Measurements from ENCODE around the gene LHPP. TPM values are rescaled to one million over a fixed set of nuclear protein-coding genes. Genes with fewer than 3 reads are reported as not detected.
A peak's percentile ranks its signal among the peaks of the same experiment; 100 is the strongest.

The LHPP gene
- total and polyA plus RNA-seq, 2 experiments from 2014 or later, result 27.4 to 40.2 TPM

DNA sequence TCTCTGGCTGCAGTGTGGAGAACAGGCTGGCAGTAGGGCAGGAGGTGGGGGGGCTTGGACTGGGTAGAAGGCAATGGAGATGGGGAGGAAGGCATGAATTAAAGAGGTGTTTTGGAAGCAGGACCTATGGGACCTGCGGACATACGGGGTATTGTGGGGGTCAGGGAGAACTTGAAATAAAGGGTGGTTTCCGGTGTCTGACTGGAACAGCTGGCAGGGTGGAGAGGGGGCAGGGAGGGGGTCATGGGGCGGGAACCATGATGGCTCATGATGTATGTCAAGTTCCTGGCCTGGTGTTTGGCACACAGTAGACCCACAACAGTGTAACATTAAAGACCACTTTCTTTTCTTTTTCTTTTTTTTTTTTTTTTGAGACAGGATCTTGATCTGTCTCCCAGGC lies 5.5 kb downstream of the LHPP start:
- peaks cover 67% of the 10 kb centered on the region for H3K4me1 Mint-ChIP-seq
- Histone ChIP-seq H3K36me3 (ENCODE audit: insufficient read depth) (peaks cover 4% of the 10 kb centered on the region; the same call in 1 of the 2 replicates), H2AFZ (no peak overlapping the region), H3K4me3 (no peak overlapping the region), H3K79me2 (replicated peaks; ENCODE audit: insufficient read depth) (peaks cover 35% of the 10 kb centered on the region), H4K20me1 (replicated peaks; ENCODE audit: insufficient read depth) (no peaks in the 10 kb centered on the region), H3K9me2 (ENCODE audit: insufficient read depth) (no peaks in the 10 kb centered on the region), H3K4me2 (peak overlapping the region; percentile 67; the same call in 1 of the 2 replicates), H3K4me1 (ENCODE audit: insufficient read depth) (peaks cover 76% of the 10 kb centered on the region), H3K27ac (ENCODE audit: low read depth) (no peak overlapping the region), H3K27me3 (ENCODE audit: insufficient read depth) (no peaks in the 10 kb centered on the region), H3F3A (replicated peaks; ENCODE audit: low read depth) (peaks cover 24% of the 10 kb centered on the region)
- TF ChIP-seq NANOG (IDR thresholded peaks at IDR 0.05; ENCODE audit: borderline replicate concordance) (no peak), CREB1 (CRISPR knock-in tag; IDR thresholded peaks at IDR 0.05; ENCODE audit: low read depth) (no peak), ZNF331 (CRISPR knock-in tag; IDR thresholded peaks at IDR 0.05; ENCODE audit: low read depth) (no peak), ZNF114 (CRISPR knock-in tag; IDR thresholded peaks at IDR 0.05) (no peak), EZH2 (IDR thresholded peaks at IDR 0.05; ENCODE audit: low read depth, unreplicated experiment) (no peak), EZH2phosphoT487 (IDR thresholded peaks at IDR 0.05; ENCODE audit: unreplicated experiment) (no peak), POLR2AphosphoS5 (IDR thresholded peaks at IDR 0.05; ENCODE audit: low read depth) (no peak), STAT1 (IDR thresholded peaks at IDR 0.05; ENCODE audit: unreplicated experiment) (no peak), JUNB (IDR thresholded peaks at IDR 0.05; ENCODE audit: unreplicated experiment) (no peak)
- TF ChIP-seq, protein P1, sequence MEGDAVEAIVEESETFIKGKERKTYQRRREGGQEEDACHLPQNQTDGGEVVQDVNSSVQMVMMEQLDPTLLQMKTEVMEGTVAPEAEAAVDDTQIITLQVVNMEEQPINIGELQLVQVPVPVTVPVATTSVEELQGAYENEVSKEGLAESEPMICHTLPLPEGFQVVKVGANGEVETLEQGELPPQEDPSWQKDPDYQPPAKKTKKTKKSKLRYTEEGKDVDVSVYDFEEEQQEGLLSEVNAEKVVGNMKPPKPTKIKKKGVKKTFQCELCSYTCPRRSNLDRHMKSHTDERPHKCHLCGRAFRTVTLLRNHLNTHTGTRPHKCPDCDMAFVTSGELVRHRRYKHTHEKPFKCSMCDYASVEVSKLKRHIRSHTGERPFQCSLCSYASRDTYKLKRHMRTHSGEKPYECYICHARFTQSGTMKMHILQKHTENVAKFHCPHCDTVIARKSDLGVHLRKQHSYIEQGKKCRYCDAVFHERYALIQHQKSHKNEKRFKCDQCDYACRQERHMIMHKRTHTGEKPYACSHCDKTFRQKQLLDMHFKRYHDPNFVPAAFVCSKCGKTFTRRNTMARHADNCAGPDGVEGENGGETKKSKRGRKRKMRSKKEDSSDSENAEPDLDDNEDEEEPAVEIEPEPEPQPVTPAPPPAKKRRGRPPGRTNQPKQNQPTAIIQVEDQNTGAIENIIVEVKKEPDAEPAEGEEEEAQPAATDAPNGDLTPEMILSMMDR (conservative IDR thresholded peaks at IDR 0.05; ENCODE audit: low read depth in 2 of 2), result no peak
- TF ChIP-seq, protein P2, sequence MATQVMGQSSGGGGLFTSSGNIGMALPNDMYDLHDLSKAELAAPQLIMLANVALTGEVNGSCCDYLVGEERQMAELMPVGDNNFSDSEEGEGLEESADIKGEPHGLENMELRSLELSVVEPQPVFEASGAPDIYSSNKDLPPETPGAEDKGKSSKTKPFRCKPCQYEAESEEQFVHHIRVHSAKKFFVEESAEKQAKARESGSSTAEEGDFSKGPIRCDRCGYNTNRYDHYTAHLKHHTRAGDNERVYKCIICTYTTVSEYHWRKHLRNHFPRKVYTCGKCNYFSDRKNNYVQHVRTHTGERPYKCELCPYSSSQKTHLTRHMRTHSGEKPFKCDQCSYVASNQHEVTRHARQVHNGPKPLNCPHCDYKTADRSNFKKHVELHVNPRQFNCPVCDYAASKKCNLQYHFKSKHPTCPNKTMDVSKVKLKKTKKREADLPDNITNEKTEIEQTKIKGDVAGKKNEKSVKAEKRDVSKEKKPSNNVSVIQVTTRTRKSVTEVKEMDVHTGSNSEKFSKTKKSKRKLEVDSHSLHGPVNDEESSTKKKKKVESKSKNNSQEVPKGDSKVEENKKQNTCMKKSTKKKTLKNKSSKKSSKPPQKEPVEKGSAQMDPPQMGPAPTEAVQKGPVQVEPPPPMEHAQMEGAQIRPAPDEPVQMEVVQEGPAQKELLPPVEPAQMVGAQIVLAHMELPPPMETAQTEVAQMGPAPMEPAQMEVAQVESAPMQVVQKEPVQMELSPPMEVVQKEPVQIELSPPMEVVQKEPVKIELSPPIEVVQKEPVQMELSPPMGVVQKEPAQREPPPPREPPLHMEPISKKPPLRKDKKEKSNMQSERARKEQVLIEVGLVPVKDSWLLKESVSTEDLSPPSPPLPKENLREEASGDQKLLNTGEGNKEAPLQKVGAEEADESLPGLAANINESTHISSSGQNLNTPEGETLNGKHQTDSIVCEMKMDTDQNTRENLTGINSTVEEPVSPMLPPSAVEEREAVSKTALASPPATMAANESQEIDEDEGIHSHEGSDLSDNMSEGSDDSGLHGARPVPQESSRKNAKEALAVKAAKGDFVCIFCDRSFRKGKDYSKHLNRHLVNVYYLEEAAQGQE (IDR thresholded peaks at IDR 0.05; ENCODE audit: unreplicated experiment), result no peak
- TF ChIP-seq, protein P3, sequence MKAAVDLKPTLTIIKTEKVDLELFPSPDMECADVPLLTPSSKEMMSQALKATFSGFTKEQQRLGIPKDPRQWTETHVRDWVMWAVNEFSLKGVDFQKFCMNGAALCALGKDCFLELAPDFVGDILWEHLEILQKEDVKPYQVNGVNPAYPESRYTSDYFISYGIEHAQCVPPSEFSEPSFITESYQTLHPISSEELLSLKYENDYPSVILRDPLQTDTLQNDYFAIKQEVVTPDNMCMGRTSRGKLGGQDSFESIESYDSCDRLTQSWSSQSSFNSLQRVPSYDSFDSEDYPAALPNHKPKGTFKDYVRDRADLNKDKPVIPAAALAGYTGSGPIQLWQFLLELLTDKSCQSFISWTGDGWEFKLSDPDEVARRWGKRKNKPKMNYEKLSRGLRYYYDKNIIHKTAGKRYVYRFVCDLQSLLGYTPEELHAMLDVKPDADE (IDR thresholded peaks at IDR 0.05), result no peak
- TF ChIP-seq, protein P4, sequence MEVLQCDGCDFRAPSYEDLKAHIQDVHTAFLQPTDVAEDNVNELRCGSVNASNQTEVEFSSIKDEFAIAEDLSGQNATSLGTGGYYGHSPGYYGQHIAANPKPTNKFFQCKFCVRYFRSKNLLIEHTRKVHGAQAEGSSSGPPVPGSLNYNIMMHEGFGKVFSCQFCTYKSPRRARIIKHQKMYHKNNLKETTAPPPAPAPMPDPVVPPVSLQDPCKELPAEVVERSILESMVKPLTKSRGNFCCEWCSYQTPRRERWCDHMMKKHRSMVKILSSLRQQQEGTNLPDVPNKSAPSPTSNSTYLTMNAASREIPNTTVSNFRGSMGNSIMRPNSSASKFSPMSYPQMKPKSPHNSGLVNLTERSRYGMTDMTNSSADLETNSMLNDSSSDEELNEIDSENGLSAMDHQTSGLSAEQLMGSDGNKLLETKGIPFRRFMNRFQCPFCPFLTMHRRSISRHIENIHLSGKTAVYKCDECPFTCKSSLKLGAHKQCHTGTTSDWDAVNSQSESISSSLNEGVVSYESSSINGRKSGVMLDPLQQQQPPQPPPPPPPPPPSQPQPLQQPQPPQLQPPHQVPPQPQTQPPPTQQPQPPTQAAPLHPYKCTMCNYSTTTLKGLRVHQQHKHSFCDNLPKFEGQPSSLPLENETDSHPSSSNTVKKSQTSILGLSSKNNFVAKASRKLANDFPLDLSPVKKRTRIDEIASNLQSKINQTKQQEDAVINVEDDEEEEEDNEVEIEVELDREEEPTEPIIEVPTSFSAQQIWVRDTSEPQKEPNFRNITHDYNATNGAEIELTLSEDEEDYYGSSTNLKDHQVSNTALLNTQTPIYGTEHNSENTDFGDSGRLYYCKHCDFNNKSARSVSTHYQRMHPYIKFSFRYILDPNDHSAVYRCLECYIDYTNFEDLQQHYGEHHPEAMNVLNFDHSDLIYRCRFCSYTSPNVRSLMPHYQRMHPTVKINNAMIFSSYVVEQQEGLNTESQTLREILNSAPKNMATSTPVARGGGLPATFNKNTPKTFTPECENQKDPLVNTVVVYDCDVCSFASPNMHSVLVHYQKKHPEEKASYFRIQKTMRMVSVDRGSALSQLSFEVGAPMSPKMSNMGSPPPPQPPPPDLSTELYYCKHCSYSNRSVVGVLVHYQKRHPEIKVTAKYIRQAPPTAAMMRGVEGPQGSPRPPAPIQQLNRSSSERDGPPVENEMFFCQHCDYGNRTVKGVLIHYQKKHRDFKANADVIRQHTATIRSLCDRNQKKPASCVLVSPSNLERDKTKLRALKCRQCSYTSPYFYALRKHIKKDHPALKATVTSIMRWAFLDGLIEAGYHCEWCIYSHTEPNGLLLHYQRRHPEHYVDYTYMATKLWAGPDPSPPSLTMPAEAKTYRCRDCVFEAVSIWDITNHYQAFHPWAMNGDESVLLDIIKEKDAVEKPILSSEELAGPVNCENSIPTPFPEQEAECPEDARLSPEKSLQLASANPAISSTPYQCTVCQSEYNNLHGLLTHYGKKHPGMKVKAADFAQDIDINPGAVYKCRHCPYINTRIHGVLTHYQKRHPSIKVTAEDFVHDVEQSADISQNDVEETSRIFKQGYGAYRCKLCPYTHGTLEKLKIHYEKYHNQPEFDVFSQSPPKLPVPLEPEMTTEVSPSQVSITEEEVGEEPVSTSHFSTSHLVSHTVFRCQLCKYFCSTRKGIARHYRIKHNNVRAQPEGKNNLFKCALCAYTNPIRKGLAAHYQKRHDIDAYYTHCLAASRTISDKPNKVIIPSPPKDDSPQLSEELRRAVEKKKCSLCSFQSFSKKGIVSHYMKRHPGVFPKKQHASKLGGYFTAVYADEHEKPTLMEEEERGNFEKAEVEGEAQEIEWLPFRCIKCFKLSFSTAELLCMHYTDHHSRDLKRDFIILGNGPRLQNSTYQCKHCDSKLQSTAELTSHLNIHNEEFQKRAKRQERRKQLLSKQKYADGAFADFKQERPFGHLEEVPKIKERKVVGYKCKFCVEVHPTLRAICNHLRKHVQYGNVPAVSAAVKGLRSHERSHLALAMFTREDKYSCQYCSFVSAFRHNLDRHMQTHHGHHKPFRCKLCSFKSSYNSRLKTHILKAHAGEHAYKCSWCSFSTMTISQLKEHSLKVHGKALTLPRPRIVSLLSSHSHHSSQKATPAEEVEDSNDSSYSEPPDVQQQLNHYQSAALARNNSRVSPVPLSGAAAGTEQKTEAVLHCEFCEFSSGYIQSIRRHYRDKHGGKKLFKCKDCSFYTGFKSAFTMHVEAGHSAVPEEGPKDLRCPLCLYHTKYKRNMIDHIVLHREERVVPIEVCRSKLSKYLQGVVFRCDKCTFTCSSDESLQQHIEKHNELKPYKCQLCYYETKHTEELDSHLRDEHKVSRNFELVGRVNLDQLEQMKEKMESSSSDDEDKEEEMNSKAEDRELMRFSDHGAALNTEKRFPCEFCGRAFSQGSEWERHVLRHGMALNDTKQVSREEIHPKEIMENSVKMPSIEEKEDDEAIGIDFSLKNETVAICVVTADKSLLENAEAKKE (CRISPR knock-in tag; IDR thresholded peaks at IDR 0.05), result no peak
- no peak for ATAC-seq
- peaks cover 15% of the 10 kb centered on the region for H3K36me3 Mint-ChIP-seq (ENCODE audit: low read depth)
- peaks cover 20% of the 10 kb centered on the region for H3K27me3 Mint-ChIP-seq (ENCODE audit: insufficient read depth, low read depth, poor library complexity)
- H3K9me3 Mint-ChIP-seq, result no peaks in the 10 kb centered on the region
- no peak for DNase-seq (ENCODE audit: low spot score)
- peak overlapping the region; percentile 20; the same call in 1 of the 3 replicates for H3K4me3 Mint-ChIP-seq
- H3K27ac Mint-ChIP-seq, result peak overlapping the region; percentile 85; the same call in 1 of the 2 replicates

Measured in GM23338 (cell line).